DMS53 treated with DMSO at 0.1 percent for 48 hours (cell line): ENCODE data around the gene ARFIP2.
"Not testable (repeated sequence)": the region's sequence is repeated elsewhere in the genome, so short reads cannot be mapped to it uniquely, and the experiment has no call there.

Experiments
- DNase-seq: peaks from one replicate; lab custom pipeline; 2025; ENCODE audit not compliant: unreplicated experiment; lab: John Stamatoyannopoulos, UW

ARFIP2 gene, protein sequence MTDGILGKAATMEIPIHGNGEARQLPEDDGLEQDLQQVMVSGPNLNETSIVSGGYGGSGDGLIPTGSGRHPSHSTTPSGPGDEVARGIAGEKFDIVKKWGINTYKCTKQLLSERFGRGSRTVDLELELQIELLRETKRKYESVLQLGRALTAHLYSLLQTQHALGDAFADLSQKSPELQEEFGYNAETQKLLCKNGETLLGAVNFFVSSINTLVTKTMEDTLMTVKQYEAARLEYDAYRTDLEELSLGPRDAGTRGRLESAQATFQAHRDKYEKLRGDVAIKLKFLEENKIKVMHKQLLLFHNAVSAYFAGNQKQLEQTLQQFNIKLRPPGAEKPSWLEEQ

DNA sequence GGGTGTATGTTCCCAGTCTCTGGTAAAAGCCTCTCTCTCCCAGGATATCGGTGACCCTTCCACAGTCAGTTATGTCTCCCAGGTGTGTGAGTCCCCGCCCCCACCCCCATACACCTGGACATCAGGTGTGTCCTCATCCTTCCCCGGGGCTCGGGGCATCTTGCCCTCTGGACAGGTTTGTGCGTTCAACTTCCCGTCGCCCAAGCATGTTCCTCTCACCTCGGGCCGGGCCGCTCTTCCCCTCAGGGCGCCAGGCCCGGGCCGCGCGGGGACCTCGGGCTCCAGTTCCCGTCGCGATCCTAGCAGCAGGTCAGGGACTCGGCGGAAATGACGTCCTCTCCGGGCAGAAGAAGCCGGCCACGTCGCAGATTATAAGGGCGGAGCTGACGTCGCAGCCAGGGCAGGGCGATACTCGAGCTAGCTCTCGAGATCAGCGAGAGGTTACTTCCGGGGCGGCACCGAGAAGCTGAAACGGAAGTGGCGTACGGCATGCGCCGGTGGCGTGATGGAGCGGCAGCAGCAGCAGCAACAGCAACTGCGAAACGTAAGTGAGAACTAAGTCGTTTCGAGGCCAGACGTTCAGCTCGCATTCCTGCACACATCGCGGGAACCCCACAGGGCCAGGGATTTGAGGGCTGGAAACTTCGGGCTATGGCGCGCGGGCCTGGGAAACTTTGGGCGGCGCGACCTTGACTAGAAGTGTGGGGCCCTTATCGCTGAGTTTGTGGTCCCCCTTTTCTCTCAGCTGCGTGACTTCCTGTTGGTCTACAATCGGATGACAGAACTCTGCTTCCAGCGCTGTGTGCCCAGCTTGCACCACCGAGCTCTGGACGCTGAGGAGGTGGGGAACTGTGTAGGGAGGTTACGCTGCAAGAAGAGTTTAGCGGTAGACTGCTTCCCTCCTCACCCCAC lies at the start of gene ARFIP2, which contains the start of gene TIMM10B:
TSS of gene ARFIP2 (minus strand) at position 320 of the 912 bp plus-strand sequence. CDS start 910 bp downstream, outside the sequence.
TSS of gene TIMM10B (plus strand) at position 490 of the 912 bp plus-strand sequence. CDS start at position 506, 16 bp downstream.
- DNase-seq = peak; percentile 92

DNA sequence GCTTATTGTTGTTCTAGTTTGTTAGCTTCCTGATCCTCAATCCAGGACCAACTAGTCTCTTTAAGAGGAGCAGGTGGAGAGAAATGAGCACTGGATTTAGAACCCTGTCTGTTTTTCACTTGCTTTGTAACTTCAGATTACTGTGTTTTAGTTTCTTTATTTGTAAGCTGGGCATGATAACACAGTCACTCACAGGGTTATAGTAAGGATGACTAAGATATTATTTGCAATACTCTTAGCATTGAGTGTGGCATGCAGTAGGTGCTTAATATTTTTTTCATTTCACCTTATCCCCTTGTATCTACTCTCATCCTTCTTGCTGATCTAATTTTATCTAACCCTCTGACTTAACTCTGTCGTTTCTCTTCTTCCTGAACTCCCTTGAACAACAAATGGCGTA lies 49.7 kb upstream of the ARFIP2 start:
- no peak for DNase-seq

GRCh38 chr11:6529266-6529665 lies 48.1 kb upstream of the ARFIP2 start:
- DNase-seq = no peak

DNA sequence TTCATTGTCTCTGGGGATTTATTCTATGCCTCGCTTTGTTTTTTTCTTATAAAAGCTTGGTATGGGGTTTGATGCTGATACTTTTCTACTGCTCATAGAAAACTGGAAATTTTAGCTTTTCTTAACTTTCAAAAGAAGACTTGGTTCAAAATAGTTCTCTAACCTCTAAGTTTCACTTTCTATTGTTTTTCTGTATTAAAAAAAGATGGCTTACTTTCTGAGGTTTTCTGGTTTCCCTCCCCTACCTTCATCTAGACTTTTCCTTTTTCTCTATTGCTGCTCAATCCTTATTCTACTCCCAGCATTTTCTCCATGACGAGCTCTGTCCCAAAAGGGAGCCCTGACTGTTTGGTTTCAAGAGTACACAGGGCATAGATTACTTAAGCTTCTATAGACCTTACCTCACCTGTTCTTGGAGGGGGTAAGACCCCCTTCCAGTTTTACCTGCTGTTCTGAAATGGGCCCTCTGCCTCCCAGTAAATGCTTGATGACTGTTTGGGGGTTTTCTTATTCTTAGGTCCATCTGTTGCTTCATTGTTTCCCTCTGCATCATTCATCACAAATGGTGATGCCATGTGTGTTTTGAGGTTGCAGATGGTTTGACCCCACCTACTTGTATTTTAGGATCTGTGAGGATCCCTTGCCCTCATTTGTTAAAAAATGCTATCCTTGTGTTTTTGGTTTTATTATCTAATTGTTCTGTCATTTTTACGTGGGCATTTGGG lies 45.4 kb upstream of the ARFIP2 start:
- DNase-seq = no peak

GRCh38 chr11:6523253-6523652 lies 42.1 kb upstream of the ARFIP2 start:
- DNase-seq = no peak

- not testable (repeated sequence) for DNase-seq
These were observed 40.8 kb upstream of the ARFIP2 start for GRCh38 chr11:6521946-6522345.

DNA sequence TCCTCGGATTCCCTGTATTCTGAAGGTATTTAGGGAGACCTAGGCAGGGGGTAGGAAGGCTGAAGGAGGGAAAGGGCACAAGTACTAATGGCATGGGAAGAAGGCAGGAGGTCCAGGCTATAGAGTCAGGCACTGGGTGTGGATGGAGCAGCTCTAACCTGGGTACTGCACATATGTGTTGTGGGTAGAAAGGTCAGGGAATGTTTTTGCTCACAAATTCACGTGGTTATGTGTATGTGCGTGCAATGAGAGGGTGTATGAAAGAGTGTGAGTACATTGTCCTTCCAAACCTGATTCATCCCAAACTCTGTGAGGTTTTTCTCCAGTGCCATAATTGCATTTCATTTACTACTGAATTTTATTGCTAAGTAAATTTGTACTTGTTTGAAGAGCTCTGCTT lies 39.1 kb upstream of the ARFIP2 start:
- no peak for DNase-seq

- DNase-seq = no peak
These were observed 35.7 kb upstream of the ARFIP2 start for GRCh38 chr11:6516865-6517264.

DNA sequence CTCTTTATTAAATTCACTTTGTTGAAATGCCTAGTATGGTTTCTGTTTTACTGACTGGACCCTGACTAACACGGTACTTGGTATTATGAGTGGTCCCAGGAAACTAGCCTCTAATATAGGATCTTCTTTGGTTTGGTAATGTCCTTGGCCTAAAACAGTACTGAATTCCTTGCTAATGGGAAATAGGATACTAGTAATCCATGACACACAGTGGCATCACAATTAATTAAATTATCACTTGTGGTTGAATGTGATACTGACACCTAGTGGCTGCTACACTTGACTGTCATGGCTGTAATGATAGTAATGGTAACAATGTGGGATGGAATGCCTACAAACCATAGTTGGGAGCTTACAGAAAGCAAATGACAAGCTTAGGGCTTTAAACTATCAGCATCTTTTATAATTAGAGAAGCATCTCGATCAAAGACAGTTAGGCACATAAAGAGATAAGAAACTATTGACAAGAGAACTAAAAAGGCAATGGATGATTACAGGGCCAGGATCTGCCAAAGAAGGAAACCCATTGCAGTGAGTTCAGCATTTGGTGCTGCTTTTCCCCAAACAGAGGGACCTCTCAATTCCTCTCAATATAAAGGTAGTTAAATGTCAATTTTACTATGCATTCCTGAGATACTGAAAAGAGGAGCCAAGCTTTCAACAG lies 24.6 kb upstream of the ARFIP2 start:
- peak; percentile 70 for DNase-seq

DNA sequence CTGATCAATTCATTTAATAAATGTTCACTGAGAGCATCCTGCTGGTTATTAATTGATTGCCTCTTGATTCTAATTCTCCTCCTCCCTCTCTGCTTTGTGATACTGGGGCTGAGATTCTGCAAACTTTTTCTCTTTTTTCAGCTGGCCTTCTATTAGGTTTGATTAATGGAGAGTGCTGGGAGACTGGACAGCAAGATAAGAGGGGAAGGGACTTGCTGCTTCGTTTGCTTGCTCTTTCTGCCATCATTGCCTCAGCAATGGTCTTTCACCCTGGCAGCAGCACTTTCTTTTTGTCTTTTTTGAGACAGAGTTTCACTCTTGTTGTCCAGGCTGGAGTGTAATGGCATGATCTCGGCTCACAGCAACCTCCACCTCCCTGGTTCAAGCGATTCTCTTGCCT lies 23.0 kb upstream of the ARFIP2 start:
- no peak for DNase-seq

GRCh38 chr11:6502382-6502781 lies 21.3 kb upstream of the ARFIP2 start:
- no peak for DNase-seq

- DNase-seq = no peak
These were observed 17.4 kb upstream of the ARFIP2 start for GRCh38 chr11:6498544-6498943.

GRCh38 chr11:6498121-6498520 lies 17.0 kb upstream of the ARFIP2 start:
- DNase-seq = no peak

GRCh38 chr11:6497069-6497839 lies 16.1 kb upstream of the ARFIP2 start, which contains the start of gene DNHD1:
DNHD1 (plus strand) TSS chr11:6497280; CDS start chr11:6498216, 936 bp downstream.
- DNase-seq = no peak

DNA sequence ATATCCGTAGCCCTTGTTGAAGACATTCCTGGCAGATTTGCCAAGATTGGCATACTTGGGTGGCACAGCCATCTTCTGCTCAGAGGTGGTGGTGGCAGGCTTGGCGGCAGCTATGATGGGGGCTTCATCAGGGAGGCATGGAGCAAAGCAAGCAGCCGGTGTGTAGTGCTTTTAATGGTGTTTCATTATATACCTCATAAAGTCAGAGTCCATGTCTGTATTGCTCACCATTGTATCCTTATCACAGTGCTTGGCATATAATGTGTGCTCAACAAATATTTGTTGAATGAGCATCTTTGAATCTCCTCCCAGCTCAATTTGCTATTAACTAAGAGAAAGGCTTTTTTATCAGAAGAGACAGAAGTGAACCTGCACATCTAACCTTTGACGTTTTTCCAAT lies 8.2 kb upstream of the ARFIP2 start:
- no peak for DNase-seq

DNA sequence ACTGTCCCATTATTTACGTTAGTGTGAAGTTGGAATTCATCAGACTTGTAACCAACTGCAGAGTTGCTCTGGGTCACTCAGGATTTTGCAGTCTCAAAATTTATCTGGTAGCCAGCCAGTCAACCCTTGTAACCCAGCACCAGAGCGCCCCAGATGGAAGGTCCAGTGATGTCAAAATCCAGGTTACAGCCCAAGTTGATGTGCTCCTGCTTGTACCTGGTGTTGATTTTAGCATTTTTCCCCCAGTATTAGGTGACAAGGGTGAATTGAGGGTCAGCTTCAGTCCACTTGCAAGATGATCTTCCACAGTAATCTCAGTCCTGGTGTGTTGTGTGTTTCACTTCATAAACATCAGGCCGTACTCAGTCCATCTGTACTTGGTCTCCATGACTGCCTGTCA lies 7.7 kb upstream of the ARFIP2 start:
- no peak for DNase-seq

- no peak for DNase-seq
These were observed 7.2 kb upstream of the ARFIP2 start for GRCh38 chr11:6488342-6488741.

DNA sequence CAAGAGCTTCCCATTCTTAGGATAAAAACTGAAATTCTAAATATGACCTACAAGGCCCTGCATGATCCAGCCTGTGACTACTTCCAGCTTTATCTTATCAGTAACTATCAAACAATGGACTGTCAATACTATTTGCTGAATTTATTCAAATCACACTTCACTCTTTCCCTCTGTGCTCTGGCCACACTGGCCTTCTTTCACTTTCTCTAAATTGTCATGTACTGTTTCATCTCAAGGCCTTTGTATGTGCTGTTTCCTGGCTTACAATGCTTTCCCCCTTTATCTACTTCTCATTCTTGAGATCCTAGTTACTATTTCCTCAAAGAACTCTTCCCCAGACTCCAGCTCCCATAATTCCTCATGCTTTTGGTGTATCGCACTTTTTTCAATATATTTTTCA lies 5.8 kb upstream of the ARFIP2 start:
- no peak for DNase-seq

DNA sequence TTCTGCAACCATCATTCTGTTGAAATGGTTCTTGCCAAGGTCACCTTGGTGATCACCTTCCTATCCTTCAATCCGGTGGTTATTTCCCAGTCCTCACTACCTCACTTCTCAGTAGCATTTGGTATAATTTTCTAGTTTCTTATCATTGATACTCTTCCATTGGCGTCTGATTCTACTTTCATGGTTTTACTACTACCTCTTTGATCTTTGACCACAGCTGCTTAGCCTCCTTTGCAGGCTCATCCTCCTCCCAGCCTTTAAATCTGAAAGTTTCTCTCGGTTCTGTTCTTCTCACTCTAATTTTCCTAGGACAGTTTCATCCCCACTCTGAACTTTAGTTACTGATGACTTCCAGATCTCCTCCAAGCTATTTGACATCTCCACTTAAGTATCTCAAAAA lies 5.1 kb upstream of the ARFIP2 start:
- DNase-seq = no peak

- DNase-seq = no peak
These were observed 4.5 kb upstream of the ARFIP2 start for GRCh38 chr11:6485661-6486060.
